HUES6 (cell line): ENCODE data around the gene INAFM2.

ENCODE experiments used
- H3K27ac ChIP-seq: 2 replicates; pipeline ENCODE4 v1.7.0; 2013; ENCODE audit warnings: low read depth, mild to moderate bottlenecking, low read length, inconsistent platforms
- H3K27me3 ChIP-seq: 2 replicates; pipeline ENCODE4 v1.6.1; 2013; ENCODE audit warnings: low read length; ENCODE audit not compliant: control insufficient read depth, insufficient read depth
- H3K36me3 ChIP-seq: 2 replicates; pipeline ENCODE4 v1.6.1; 2013; ENCODE audit warnings: low read length; ENCODE audit not compliant: control insufficient read depth, insufficient read depth
- H3K4me1 ChIP-seq: 2 replicates; pipeline ENCODE4 v1.6.1; 2013; ENCODE audit warnings: low read length; ENCODE audit not compliant: control insufficient read depth, insufficient read depth
- H3K4me3 ChIP-seq: 2 replicates; pipeline ENCODE4 v1.5.1; 2013; ENCODE audit warnings: low read depth, low read length
- H3K9ac ChIP-seq: one replicate; pipeline ENCODE4 v1.6.1; 2013; ENCODE audit warnings: mild to moderate bottlenecking, low read length
- H3K9me3 ChIP-seq: 2 replicates; pipeline ENCODE4 v1.6.1; 2013; ENCODE audit warnings: low read depth, low read length; ENCODE audit not compliant: control insufficient read depth, insufficient read depth

The INAFM2 gene

DNA sequence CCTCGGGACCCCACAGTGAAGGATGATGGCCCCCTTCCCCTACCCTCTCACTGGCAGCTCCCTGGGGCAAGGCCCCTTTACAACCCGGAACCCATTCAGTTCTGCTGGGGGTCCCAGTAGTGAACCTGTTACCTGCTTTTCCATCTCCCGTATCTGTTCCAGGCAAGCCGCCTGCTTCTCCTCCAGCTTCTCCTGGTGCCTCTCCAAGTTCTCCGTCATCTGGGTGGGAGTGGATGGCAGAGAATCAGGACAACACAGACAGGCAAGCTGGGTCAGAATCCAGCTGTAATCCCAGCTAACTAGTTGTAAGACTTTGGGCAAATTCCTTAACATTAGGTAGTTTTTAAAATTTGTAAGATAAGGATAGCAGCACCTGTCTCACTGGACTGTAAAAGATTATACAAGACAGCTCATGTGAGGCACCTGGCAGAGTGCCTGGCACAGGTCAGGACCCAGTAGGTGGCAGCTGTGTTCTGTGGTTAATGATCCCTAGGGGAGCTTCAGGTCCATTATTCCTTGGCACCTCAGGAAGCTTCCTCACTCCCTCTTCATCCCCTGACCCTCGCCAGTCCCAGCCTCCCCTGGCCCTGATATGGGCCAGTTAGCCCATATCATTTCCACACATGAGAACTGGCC is 34.2 kb upstream of the INAFM2 start:
- no peak overlapping the region for H3K4me3 ChIP-seq
- H3K36me3 ChIP-seq: no peaks in the 10 kb centered on the region
- peaks cover 37% of the 10 kb centered on the region for H3K4me1 ChIP-seq
- no peaks in the 10 kb centered on the region for H3K9me3 ChIP-seq
- H3K27ac ChIP-seq: no peak overlapping the region
- peaks cover 85% of the 10 kb centered on the region for H3K27me3 ChIP-seq
- H3K9ac ChIP-seq: no peak overlapping the region

DNA sequence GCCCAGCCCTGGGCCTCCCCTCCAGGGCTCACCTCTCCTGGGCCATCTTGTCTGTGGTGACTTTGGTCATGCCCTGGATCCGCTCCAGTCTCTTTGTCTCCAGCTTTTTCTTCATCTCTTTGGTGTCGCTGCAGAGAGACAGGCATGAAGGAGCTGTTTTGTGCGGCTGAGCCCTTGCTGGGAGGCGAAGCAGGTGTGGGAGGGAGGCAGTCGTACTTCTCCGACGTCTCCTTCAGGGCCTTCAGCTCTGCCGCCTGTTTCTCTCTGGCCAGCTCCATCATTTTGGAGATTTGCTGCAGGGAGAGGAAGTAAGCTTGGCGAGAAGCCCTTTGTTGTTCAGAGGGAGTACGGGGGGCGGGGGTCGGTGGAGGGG is 33.0 kb upstream of the INAFM2 start:
- Histone ChIP-seq H3K36me3 (no peaks in the 10 kb centered on the region), H3K27me3 (peaks cover 85% of the 10 kb centered on the region), H3K4me3 (no peak overlapping the region), H3K4me1 (peaks cover 28% of the 10 kb centered on the region), H3K9me3 (no peaks in the 10 kb centered on the region), H3K27ac (no peak overlapping the region), H3K9ac (no peak overlapping the region)

DNA sequence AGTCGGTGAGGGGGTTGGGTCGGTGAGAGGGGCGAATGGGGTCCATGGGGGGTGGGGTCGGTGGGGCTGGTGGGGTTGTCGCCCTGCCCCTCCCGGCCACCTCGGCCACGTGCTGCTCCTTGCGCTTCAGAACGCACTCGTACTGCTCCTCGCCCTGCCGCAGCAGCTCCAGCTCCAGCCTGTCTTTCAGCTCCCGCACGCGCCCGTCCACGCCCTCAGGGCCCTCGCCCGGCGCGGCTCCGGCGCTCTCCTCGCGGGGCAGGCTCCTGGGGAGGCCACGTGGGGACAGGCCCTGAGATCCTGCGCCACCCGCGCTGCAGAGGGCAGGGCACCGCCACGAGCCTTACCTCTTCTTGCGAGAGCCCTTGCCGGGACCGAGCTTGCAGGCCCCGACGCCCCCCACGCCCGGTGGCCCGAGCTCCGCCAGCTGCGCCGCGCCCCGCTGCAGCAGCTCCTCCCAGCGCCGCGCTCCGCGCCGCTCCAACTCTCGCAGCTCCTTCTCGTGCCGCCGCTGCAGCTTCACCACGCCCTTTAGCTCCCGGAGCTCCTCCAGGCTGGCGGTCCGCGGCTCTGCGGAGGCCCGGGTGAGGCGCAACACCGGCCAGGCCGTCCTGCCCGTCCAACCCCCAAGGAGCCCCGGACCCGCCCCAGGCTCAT is 32.4 kb upstream of the INAFM2 start:
- H3K27ac ChIP-seq: no peak overlapping the region
- peak overlapping the region; percentile 57 for H3K9ac ChIP-seq
- H3K27me3 ChIP-seq: peaks cover 80% of the 10 kb centered on the region
- peak overlapping the region; percentile 57 for H3K4me3 ChIP-seq
- H3K36me3 ChIP-seq: no peaks in the 10 kb centered on the region
- no peaks in the 10 kb centered on the region for H3K9me3 ChIP-seq
- H3K4me1 ChIP-seq: peaks cover 23% of the 10 kb centered on the region

DNA sequence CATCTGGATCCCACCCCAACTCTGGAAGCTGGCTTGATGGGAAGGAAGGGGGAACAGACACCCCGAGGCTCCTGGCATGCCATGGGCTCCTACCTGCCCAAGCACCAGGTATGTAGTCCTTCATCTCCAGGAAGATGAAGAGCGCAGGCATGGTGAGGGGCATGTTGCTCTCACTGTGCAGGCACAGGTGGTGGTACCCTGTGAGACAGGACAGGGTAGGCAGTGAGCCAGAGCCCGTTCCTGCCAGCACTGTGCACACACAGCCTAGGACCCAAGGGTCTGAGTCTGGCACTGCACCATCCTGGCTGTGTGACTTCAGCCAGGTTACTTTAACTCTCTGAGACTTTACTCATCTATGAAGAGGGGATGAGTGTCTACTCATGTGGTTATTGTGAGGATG is 31.2 kb upstream of the INAFM2 start:
- Histone ChIP-seq H3K9me3 (no peaks in the 10 kb centered on the region), H3K4me1 (peaks cover 14% of the 10 kb centered on the region), H3K36me3 (no peaks in the 10 kb centered on the region), H3K27me3 (peaks cover 79% of the 10 kb centered on the region), H3K9ac (no peak overlapping the region), H3K4me3 (no peak overlapping the region), H3K27ac (no peak overlapping the region)

DNA sequence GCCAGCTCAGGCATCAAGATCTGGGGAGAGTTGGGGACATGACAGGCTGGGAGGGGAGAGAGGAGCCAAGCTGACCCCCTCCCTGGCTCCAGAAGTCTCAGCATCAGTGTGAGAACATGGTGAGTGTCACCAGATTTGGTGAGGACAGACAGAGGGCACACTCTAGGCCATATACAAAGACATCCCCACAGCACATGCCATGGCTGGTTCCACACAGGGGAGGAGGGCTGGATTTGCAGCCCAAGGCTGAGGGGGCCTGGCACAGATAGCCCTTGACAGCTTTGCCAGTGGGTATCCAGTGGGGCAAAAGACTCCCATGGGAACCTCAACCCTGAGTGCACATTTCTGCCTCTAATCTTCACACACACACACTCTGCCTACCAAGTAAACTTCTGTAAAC is 30.5 kb upstream of the INAFM2 start:
- Histone ChIP-seq H3K9me3 (no peaks in the 10 kb centered on the region), H3K27me3 (peaks cover 78% of the 10 kb centered on the region), H3K36me3 (no peaks in the 10 kb centered on the region), H3K4me3 (no peak overlapping the region), H3K4me1 (peaks cover 11% of the 10 kb centered on the region), H3K27ac (no peak overlapping the region), H3K9ac (no peak overlapping the region)

DNA sequence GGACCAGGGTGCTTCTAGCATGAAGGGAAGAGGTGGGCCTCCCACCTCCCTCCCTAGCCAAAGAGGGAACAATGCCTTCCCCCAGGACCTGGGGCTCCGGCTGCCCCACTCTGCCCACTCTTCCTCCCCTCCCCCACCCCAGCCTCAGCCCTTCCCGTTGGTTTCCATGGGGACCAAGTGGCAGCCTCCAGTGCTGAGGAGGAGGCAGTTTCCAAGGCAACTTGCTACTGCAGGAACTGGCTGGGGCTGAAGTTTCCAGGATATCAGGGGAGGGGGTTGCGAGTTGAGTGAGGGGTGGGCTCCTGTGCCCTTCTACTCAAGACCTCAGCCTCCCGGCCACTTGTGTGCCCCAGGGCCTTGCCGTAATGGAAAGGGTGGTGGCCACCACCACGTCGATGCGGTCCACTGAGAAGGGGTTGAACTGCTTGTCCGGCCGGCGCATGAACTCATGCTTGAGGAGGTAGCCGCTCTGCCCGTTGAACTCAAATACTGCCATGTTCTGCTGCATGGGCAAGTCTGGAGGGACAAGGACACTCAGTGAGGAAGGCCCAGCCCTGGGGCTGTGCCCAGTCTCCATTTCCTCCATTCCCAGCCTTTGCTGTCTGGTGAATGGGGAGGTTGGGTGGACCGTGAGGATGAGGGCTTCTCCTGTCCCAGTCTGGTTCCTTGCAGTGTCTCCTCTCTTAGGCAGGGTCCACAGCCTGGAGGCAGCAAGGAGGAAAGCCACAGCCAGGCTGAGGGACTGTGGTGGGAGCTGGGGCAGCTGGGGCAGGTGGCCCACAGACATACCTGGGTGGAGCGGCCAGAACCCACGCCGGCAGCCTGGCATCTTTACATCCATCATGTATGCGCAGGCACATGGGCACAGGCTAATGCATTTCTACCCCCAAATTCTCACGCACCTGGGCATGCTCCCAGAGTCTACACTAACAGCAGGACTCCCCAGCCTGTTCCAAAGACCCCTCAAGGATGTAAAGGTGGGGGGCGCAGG is 29.3 kb upstream of the INAFM2 start:
- Histone ChIP-seq H3K4me3 (no peak overlapping the region), H3K27ac (no peak overlapping the region), H3K9me3 (0 out of 2 replicates have a peak, but pooled peaks cover 1% of the 10 kb centered on the region), H3K9ac (no peak overlapping the region), H3K27me3 (peaks cover 66% of the 10 kb centered on the region), H3K36me3 (no peaks in the 10 kb centered on the region), H3K4me1 (peaks cover 10% of the 10 kb centered on the region)

DNA sequence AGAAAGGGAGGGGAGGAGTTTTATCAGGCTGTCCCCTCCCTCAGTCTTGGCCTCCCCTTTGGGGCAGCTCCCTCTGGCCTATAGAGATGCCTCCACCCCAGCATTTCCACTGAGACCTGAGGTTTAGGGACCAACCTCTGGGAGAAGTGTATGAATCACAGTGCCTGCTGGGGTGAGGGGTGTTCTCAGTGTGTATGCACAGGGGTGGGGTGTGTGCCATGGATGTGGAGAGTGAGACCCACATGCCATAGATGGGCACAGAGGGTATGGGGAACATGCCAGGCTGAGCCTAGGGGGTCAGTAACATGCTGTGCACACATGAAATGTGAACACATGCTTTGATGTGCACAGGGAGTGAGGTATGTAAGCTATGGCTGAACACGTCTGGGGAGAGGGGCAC is 28.2 kb upstream of the INAFM2 start:
- Histone ChIP-seq H3K27ac (no peak overlapping the region), H3K4me1 (peaks cover 9% of the 10 kb centered on the region), H3K9ac (no peak overlapping the region), H3K4me3 (no peak overlapping the region), H3K9me3 (0 out of 2 replicates have a peak, but pooled peaks cover 5% of the 10 kb centered on the region), H3K36me3 (no peaks in the 10 kb centered on the region), H3K27me3 (peaks cover 55% of the 10 kb centered on the region)

DNA sequence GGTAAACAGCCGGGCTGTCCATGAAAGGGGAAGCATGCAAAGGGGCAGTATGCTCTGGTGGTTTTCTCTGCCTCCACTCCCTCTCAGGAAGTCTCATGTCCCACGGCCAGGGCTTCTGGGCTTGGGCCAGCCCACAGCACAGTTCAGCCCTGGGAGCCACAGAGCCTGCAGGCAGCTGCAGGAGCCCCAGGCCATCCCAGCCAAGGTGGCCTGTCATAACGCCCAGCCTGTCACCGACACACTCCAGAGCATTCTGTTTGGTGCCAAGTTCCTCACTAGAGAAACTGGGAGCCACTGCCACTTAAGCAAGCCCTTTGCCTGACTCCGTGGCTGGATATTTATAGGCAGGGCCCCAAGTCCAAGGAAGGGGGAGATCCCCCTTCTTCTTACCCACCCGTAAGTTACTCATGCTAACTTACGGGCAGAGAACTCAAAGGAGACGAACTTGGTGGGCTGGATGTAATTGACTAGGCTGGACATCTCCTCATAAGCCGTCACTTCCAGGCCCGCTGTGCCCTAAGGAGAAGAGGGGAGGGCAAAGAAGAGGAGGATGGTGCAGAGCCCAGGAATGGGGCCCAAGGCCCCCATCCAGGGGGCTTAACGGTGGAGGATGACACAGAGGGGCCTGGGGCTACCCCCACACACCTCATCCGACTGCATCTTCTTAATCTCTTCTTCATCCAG is 27.5 kb upstream of the INAFM2 start:
- Histone ChIP-seq H3K4me3 (no peak overlapping the region), H3K4me1 (peaks cover 6% of the 10 kb centered on the region), H3K27me3 (peaks cover 48% of the 10 kb centered on the region), H3K9ac (no peak overlapping the region), H3K36me3 (no peaks in the 10 kb centered on the region), H3K9me3 (peaks cover 11% of the 10 kb centered on the region; the same call in 1 of the 2 replicates), H3K27ac (no peak overlapping the region)

DNA sequence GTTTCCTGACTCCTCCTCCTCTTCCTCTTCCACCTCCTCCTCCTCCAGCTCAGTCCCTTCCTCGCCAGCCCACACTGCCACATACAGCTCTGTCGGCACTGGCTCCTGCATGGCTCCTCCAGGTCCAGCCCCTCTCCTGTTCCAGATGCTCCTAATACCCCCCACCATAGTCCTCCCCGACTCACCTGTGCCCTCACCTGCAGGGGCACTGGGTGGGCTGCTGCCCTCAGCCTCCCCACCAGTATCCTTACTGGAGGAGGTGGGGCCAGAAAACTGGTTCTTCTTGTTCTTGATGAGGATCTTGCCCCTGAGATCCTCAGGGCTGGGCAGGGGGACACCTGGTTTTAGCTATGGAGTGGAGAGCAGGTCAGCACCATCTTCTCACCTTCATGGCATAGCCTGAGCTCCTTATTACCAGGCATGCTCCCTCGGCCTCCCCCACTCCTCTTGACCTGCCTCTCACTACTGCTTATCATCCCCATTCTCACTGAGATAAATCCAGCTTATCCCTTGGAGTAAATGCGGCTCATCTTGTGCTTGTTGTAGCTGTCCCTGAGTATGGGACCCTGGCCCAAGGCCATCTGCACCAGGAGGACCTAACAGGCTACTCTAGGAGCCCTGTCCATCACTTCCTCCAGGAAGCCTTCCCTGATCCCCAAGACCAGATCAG is 26.8 kb upstream of the INAFM2 start:
- peaks cover 7% of the 10 kb centered on the region for H3K4me1 ChIP-seq
- H3K36me3 ChIP-seq: no peaks in the 10 kb centered on the region
- no peak overlapping the region for H3K9ac ChIP-seq
- H3K9me3 ChIP-seq: peaks cover 11% of the 10 kb centered on the region; the same call in 1 of the 2 replicates
- H3K27me3 ChIP-seq: peaks cover 41% of the 10 kb centered on the region
- H3K4me3 ChIP-seq: no peak overlapping the region
- no peak overlapping the region for H3K27ac ChIP-seq

DNA sequence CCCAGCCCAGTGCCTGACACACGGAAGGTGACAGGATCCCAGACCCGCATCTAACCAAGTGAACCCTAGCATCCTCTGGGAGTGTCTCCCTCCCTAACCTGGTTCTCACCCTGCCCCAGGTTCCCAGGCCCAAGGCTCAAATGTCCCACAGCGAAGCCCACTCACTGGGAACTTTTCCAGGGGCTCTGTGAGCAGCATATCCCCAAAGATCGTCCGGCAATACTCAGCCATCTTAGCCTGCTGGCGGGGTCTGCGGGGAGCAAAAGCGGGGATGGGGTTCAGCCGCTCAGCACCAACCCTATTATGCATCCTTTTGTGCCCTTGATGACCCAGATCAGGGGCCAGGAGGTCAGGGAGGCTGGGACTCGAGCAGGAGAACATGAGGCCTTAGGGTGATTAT is 26.1 kb upstream of the INAFM2 start:
- no peak overlapping the region for H3K4me3 ChIP-seq
- H3K4me1 ChIP-seq: peaks cover 12% of the 10 kb centered on the region; the same call in 1 of the 2 replicates
- H3K27ac ChIP-seq: no peak overlapping the region
- peaks cover 35% of the 10 kb centered on the region for H3K27me3 ChIP-seq
- H3K36me3 ChIP-seq: no peaks in the 10 kb centered on the region
- no peak overlapping the region for H3K9ac ChIP-seq
- H3K9me3 ChIP-seq: peaks cover 11% of the 10 kb centered on the region; the same call in 1 of the 2 replicates
